ENCODE data around the gene ANKRD13B. TPM values are rescaled to one million over a fixed set of nuclear protein-coding genes. Genes with fewer than 3 reads are reported as not detected.

ANKRD13B gene
- total and polyA plus RNA-seq, 2 of the 13 experiments (the other 11 are each of a cell fraction or from before 2014, with no cell fraction given): 1.7 to 1.8 TPM

DNA sequence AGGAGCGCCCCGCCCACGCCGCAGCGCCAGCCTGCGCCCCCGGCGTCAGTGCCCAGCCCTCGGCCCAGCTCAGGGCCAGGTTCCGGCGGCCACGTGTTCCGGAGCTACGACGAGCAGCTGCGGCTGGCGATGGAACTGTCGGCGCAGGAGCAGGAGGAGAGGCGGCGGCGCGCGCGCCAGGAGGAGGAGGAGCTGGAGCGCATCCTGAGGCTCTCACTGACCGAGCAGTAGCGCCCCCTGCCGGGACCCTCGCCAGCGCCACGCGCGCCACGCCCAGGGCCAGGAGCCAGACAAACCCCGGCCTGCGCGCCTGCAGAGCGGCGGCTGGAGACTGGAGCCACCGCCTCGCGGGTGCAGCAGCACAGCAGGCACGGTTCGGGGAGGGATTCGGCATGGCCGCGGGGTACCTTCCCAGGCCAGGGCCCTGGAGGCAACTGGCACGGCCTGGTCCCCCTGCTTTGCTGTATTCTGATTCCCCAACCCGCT, 20.5 kb downstream of the ANKRD13B start (continued):
- TF ChIP-seq EP300 (IDR thresholded peaks at IDR 0.05; ENCODE audit: low read depth in 2 of 2, low read length in 2 of 2) (0 out of 4 replicates have a peak, but pooled peaks of 1 of the 2 experiments have one; percentile 13), EP300 (CRISPR knock-in tag; IDR thresholded peaks at IDR 0.05; ENCODE audit: borderline replicate concordance) (no peak), HOXA7 (CRISPR knock-in tag; IDR thresholded peaks at IDR 0.05) (no peak), ZSCAN21 (CRISPR knock-in tag; IDR thresholded peaks at IDR 0.05; ENCODE audit: borderline replicate concordance) (peak; percentile 91; the same call in 1 of the 2 replicates), BHLHE40 (IDR thresholded peaks at IDR 0.05; ENCODE audit: low read length) (peak; percentile 3; the same call in 1 of the 2 replicates), MZF1 (CRISPR knock-in tag; IDR thresholded peaks at IDR 0.05; ENCODE audit: borderline replicate concordance) (no peak), MBNL3 (CRISPR knock-in tag; conservative IDR thresholded peaks at IDR 0.05) (no peak), KDM3A (CRISPR knock-in tag; IDR thresholded peaks at IDR 0.05; ENCODE audit: low read depth) (peak; percentile 53; the same call in 1 of the 2 replicates), SMARCC2 (IDR thresholded peaks at IDR 0.05) (no peak), HOXD1 (CRISPR knock-in tag; IDR thresholded peaks at IDR 0.05) (no peak), KLF6 (CRISPR knock-in tag; IDR thresholded peaks at IDR 0.05) (peak; percentile 74; the same call in 1 of the 2 replicates), ZNF510 (CRISPR knock-in tag; IDR thresholded peaks at IDR 0.05; ENCODE audit: low read depth) (0 out of 2 replicates have a peak, but pooled peaks have one; percentile 52), MIXL1 (CRISPR knock-in tag; IDR thresholded peaks at IDR 0.05) (peak; percentile 12; the same call in 1 of the 2 replicates), ZNF383 (CRISPR knock-in tag; IDR thresholded peaks at IDR 0.05; ENCODE audit: borderline replicate concordance) (no peak), DPF2 (CRISPR knock-in tag; IDR thresholded peaks at IDR 0.05; ENCODE audit: borderline replicate concordance, low read depth) (no peak), STAT5B (CRISPR knock-in tag; IDR thresholded peaks at IDR 0.05) (no peak), SMYD3 (CRISPR knock-in tag; IDR thresholded peaks at IDR 0.05) (0 out of 2 replicates have a peak, but pooled peaks have one; percentile 45), GPN1 (CRISPR knock-in tag; IDR thresholded peaks at IDR 0.05; ENCODE audit: borderline replicate concordance) (no peak; the same call in 1 of the 2 replicates), ZNF343 (CRISPR knock-in tag; IDR thresholded peaks at IDR 0.05) (peak; percentile 28; the same call in 1 of the 2 replicates), NFRKB (IDR thresholded peaks at IDR 0.05) (no peak), JDP2 (CRISPR knock-in tag; IDR thresholded peaks at IDR 0.05; ENCODE audit: borderline replicate concordance) (no peak), KLF12 (CRISPR knock-in tag; IDR thresholded peaks at IDR 0.05; ENCODE audit: borderline replicate concordance) (peak; percentile 98; the same call in 1 of the 2 replicates), KDM1A (CRISPR knock-in tag; IDR thresholded peaks at IDR 0.05) (no peak; the same call in 1 of the 2 replicates)
- TF ChIP-seq, protein P1, sequence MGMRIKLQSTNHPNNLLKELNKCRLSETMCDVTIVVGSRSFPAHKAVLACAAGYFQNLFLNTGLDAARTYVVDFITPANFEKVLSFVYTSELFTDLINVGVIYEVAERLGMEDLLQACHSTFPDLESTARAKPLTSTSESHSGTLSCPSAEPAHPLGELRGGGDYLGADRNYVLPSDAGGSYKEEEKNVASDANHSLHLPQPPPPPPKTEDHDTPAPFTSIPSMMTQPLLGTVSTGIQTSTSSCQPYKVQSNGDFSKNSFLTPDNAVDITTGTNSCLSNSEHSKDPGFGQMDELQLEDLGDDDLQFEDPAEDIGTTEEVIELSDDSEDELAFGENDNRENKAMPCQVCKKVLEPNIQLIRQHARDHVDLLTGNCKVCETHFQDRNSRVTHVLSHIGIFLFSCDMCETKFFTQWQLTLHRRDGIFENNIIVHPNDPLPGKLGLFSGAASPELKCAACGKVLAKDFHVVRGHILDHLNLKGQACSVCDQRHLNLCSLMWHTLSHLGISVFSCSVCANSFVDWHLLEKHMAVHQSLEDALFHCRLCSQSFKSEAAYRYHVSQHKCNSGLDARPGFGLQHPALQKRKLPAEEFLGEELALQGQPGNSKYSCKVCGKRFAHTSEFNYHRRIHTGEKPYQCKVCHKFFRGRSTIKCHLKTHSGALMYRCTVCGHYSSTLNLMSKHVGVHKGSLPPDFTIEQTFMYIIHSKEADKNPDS (CRISPR knock-in tag; IDR thresholded peaks at IDR 0.05): no peak
- TF ChIP-seq, protein P2, sequence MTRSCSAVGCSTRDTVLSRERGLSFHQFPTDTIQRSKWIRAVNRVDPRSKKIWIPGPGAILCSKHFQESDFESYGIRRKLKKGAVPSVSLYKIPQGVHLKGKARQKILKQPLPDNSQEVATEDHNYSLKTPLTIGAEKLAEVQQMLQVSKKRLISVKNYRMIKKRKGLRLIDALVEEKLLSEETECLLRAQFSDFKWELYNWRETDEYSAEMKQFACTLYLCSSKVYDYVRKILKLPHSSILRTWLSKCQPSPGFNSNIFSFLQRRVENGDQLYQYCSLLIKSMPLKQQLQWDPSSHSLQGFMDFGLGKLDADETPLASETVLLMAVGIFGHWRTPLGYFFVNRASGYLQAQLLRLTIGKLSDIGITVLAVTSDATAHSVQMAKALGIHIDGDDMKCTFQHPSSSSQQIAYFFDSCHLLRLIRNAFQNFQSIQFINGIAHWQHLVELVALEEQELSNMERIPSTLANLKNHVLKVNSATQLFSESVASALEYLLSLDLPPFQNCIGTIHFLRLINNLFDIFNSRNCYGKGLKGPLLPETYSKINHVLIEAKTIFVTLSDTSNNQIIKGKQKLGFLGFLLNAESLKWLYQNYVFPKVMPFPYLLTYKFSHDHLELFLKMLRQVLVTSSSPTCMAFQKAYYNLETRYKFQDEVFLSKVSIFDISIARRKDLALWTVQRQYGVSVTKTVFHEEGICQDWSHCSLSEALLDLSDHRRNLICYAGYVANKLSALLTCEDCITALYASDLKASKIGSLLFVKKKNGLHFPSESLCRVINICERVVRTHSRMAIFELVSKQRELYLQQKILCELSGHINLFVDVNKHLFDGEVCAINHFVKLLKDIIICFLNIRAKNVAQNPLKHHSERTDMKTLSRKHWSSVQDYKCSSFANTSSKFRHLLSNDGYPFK (CRISPR knock-in tag; IDR thresholded peaks at IDR 0.05; ENCODE audit: borderline replicate concordance): no peak; the same call in 1 of the 2 replicates
- TF ChIP-seq, protein P3, sequence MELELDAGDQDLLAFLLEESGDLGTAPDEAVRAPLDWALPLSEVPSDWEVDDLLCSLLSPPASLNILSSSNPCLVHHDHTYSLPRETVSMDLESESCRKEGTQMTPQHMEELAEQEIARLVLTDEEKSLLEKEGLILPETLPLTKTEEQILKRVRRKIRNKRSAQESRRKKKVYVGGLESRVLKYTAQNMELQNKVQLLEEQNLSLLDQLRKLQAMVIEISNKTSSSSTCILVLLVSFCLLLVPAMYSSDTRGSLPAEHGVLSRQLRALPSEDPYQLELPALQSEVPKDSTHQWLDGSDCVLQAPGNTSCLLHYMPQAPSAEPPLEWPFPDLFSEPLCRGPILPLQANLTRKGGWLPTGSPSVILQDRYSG (CRISPR knock-in tag; IDR thresholded peaks at IDR 0.05): no peak
- TF ChIP-seq, protein P4, sequence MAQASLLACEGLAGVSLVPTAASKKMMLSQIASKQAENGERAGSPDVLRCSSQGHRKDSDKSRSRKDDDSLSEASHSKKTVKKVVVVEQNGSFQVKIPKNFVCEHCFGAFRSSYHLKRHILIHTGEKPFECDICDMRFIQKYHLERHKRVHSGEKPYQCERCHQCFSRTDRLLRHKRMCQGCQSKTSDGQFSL (CRISPR knock-in tag; IDR thresholded peaks at IDR 0.05): peak; percentile 73; the same call in 1 of the 2 replicates

Data from HepG2 (cell line).